Vagina (tissue), 2 donors: Measurements from ENCODE around the gene TYW1.
"Not testable (repeated sequence)": the region's sequence is repeated elsewhere in the genome, so short reads cannot be mapped to it uniquely, and the experiment has no call there.

Experiments
- POLR2A ChIP-seq, 2 donors: fragments of 450-650 bp; IDR thresholded peaks; one replicate each; pipeline ENCODE4 v1.6.1; 2017; ENCODE audit warnings: antibody characterized with exemption in 2 of 2, mild to moderate bottlenecking in 2 of 2, moderate library complexity in 2 of 2
- POLR2AphosphoS5 ChIP-seq, 2 donors: sonication (generic); formaldehyde crosslinking; IDR thresholded peaks; one replicate each; pipeline ENCODE4 v1.9.0; 2017; ENCODE audit warnings: antibody characterized with exemption in 2 of 2, mild to moderate bottlenecking in 2 of 2, low read depth in 1 of 2; ENCODE audit not compliant: insufficient read depth in 1 of 2
- TF ChIP-seq, protein P1 (sequence below), 3 experiments: fragments of 450-650 bp in 2 of 3; fragments of 200-600 bp in 1 of 3; sonication (generic) in 1 of 3; IDR thresholded peaks; one replicate each; pipeline ENCODE4 v1.5.1; 2017 to 2019; ENCODE audit warnings: antibody characterized with exemption in 3 of 3, mild to moderate bottlenecking in 2 of 3, moderate library complexity in 2 of 3

DNA sequence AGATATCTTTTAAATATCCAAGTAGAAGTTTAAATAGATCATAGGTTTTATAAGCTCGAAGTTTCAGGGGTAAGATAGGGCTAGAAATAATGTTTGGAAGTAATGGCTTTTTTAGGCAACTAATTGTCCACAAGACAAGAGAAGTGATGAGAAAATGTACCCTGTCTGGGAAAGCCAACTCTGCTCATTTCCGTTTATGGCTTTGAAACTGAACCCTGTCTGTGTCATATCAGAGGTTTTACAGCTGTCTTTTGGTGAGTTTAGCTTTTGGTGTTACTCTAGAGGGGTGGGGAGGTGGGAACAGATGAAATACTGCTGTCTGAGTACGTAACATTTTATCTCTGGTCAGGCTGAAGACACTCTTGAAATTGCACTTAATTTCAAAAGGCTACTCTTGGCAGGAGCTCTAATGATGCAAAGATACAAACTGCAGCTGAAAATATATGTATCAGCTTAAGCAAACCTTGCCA lies 189.1 kb downstream of the TYW1 start:
- TF ChIP-seq, protein P1, sequence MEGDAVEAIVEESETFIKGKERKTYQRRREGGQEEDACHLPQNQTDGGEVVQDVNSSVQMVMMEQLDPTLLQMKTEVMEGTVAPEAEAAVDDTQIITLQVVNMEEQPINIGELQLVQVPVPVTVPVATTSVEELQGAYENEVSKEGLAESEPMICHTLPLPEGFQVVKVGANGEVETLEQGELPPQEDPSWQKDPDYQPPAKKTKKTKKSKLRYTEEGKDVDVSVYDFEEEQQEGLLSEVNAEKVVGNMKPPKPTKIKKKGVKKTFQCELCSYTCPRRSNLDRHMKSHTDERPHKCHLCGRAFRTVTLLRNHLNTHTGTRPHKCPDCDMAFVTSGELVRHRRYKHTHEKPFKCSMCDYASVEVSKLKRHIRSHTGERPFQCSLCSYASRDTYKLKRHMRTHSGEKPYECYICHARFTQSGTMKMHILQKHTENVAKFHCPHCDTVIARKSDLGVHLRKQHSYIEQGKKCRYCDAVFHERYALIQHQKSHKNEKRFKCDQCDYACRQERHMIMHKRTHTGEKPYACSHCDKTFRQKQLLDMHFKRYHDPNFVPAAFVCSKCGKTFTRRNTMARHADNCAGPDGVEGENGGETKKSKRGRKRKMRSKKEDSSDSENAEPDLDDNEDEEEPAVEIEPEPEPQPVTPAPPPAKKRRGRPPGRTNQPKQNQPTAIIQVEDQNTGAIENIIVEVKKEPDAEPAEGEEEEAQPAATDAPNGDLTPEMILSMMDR (IDR thresholded peaks at IDR 0.05): not testable (repeated sequence)
- not testable (repeated sequence) for TF ChIP-seq POLR2A (IDR thresholded peaks at IDR 0.05); POLR2AphosphoS5 (IDR thresholded peaks at IDR 0.05; ENCODE audit: insufficient read depth in 1 of 2, low read depth in 1 of 2)
